DMS53 (cell line): ENCODE results near the gene LCE1B.

Experiments
- DNase-seq: peaks from one replicate; lab custom pipeline; 2025; lab: John Stamatoyannopoulos, UW

LCE1B gene

DNA sequence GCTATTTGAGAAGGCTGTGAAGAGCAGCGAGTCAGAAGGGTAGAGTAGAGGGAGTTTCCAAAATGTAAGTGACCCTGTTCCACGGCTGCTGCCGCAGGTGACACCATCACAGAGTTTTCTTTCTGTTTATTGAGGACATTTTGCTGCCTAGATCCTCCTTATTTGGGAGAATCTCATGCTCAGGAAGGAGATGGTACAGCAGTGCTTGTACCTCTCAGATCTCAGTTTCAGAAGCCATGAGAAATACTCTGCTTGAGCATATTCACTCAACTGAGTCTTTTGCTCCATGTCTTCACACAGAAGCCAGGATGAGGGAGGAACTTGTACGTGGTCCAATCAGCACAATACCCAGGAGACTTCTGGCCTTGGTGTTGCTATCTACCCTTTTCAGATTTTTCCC is 49.6 kb downstream of the LCE1B start:
- no peak for DNase-seq
